ENCODE results near the gene NRXN3.

Gene NRXN3

GRCh38 chr14:78170203-78170602, at the start of gene NRXN3:
NRXN3 (plus strand) TSS chr14:78170373; CDS start chr14:78243094, 72,721 bp downstream.
- peak; percentile 43 for DNase-seq

GRCh38 chr14:78122436-78122835, 47.7 kb upstream of the NRXN3 start:
- DNase-seq = no peak

- DNase-seq = no peak
Observed at GRCh38 chr14:78123650-78124253, 46.4 kb upstream of the NRXN3 start.

GRCh38 chr14:78127961-78128360, 42.2 kb upstream of the NRXN3 start:
- no peak for DNase-seq

- no peak for DNase-seq
Observed at GRCh38 chr14:78129375-78129774, 40.8 kb upstream of the NRXN3 start.

GRCh38 chr14:78130356-78130755, 39.8 kb upstream of the NRXN3 start:
- no peak for DNase-seq

GRCh38 chr14:78131201-78131600, 39.0 kb upstream of the NRXN3 start:
- DNase-seq = no peak

GRCh38 chr14:78131616-78132015, 38.6 kb upstream of the NRXN3 start:
- no peak for DNase-seq

GRCh38 chr14:78135450-78135891, 34.7 kb upstream of the NRXN3 start:
- DNase-seq = no peak

- DNase-seq = no peak
Observed at GRCh38 chr14:78136695-78137094, 33.5 kb upstream of the NRXN3 start.

GRCh38 chr14:78141590-78141989, 28.6 kb upstream of the NRXN3 start:
- DNase-seq = peak; percentile 22

GRCh38 chr14:78142998-78143397, 27.2 kb upstream of the NRXN3 start:
- no peak for DNase-seq

GRCh38 chr14:78143489-78144145, 26.6 kb upstream of the NRXN3 start:
- DNase-seq = no peak

- peak; percentile 49 for DNase-seq
Observed at GRCh38 chr14:78152201-78153063, 17.7 kb upstream of the NRXN3 start.

- peak; percentile 40 for DNase-seq
Observed at GRCh38 chr14:78153064-78153341, 17.2 kb upstream of the NRXN3 start.

GRCh38 chr14:78154827-78155226, 15.3 kb upstream of the NRXN3 start:
- DNase-seq = no peak

GRCh38 chr14:78156196-78156595, 14.0 kb upstream of the NRXN3 start:
- DNase-seq = no peak

GRCh38 chr14:78157494-78158437, 12.4 kb upstream of the NRXN3 start:
- no peak for DNase-seq

GRCh38 chr14:78162202-78162601, 8.0 kb upstream of the NRXN3 start:
- DNase-seq = no peak

- DNase-seq = no peak
Observed at GRCh38 chr14:78164226-78164853, 5.8 kb upstream of the NRXN3 start.

- DNase-seq = no peak
Observed at GRCh38 chr14:78172428-78172827, 2.3 kb downstream of the NRXN3 start.

GRCh38 chr14:78173346-78174035, 3.3 kb downstream of the NRXN3 start:
- no peak for DNase-seq

Data from NCI-H1105 (cell line).